Peyer's patch (tissue), 4 donors: ENCODE data around the gene ARL6IP1. TPM values are rescaled to one million over a fixed set of nuclear protein-coding genes. Genes with fewer than 3 reads are reported as not detected.

Experiments
- DNase-seq, 3 donors: peaks; one replicate each; pipeline ENCODE4 v3.0.0-alpha.2; 2017 to 2019
- H3K27ac ChIP-seq, 4 donors: fragments of 200-600 bp; sonication (generic); one replicate each; pipeline ENCODE4 v1.5.1; 2016 to 2019
- H3K27me3 ChIP-seq, 2 donors: fragments of 200-600 bp; sonication (generic); one replicate each; pipeline ENCODE4 v1.5.1; 2019
- H3K36me3 ChIP-seq, 3 donors: fragments of 200-600 bp; sonication (generic); one replicate each; pipeline ENCODE4 v1.5.1; 2016 to 2019
- H3K4me1 ChIP-seq, 4 donors: fragments of 200-600 bp; sonication (generic); one replicate each; pipeline ENCODE4 v1.5.1; 2016 to 2019
- H3K4me3 ChIP-seq, 4 donors: fragments of 200-600 bp; sonication (generic); 1 replicate in 3 of 4; 2 replicates in 1 of 4; pipeline ENCODE4 v1.5.1; 2016 to 2019; ENCODE audit warnings: mild to moderate bottlenecking in 1 of 4
- H3K9me3 ChIP-seq, 4 donors: fragments of 200-600 bp; sonication (generic); one replicate each; pipeline ENCODE4 v1.5.1; 2016 to 2019; ENCODE audit warnings: mild to moderate bottlenecking in 1 of 4
- POLR2A ChIP-seq, 2 donors: fragments of 450-650 bp; IDR thresholded peaks; one replicate each; pipeline ENCODE4 v1.5.1; 2017; ENCODE audit warnings: antibody characterized with exemption in 2 of 2, mild to moderate bottlenecking in 2 of 2, moderate library complexity in 2 of 2
- total RNA-seq, 4 donors: library from RNA; depleted of rRNA; stranded (reverse); fragments of >200 nt; gene quantifications; one replicate each; pipeline ENCODE4 v1.1.0, GENCODE V29; 2016
- TF ChIP-seq, protein P1 (sequence below), 6 experiments: fragments of 450-650 bp in 4 of 6; fragments of 200-600 bp in 2 of 6; sonication (generic) in 1 of 6; IDR thresholded peaks; one replicate each; pipeline ENCODE4 v1.5.1; 2017 to 2019; ENCODE audit warnings: antibody characterized with exemption in 6 of 6, mild to moderate bottlenecking in 3 of 6, moderate library complexity in 1 of 6

ARL6IP1 gene
- total RNA-seq, 4 donors from 2014 or later, result 56.1 to 179 (median 122) TPM

DNA sequence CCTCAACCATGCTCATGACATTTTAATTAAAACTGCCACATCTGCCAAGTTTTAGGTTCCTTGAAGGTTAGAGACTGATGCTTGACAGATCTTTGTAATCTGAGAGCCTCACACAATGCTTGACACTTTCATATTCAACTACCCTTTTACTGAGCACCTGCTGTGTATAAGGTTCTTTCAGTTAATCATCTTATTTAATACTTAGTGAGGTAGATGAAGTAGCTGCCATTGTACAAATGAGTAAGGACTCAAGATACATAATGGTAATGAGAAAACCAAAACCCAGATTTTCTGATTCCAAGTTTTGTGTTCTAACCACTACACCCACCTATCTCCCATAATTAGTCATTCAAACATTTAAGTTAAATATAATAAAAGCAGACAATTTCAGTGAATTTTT is 35.4 kb upstream of the ARL6IP1 start:
- Histone ChIP-seq H3K36me3 (peaks cover 0 to 99% (median 7%) of the 10 kb centered on the region in 3 donors), H3K9me3 (no peaks in the 10 kb centered on the region), H3K27ac (no peak overlapping the region), H3K27me3 (no peaks in the 10 kb centered on the region), H3K4me3 (no peak overlapping the region), H3K4me1 (no peaks in the 10 kb centered on the region)
- DNase-seq, result no peak
- no peak for TF ChIP-seq POLR2A (IDR thresholded peaks at IDR 0.05)
- TF ChIP-seq, protein P1, sequence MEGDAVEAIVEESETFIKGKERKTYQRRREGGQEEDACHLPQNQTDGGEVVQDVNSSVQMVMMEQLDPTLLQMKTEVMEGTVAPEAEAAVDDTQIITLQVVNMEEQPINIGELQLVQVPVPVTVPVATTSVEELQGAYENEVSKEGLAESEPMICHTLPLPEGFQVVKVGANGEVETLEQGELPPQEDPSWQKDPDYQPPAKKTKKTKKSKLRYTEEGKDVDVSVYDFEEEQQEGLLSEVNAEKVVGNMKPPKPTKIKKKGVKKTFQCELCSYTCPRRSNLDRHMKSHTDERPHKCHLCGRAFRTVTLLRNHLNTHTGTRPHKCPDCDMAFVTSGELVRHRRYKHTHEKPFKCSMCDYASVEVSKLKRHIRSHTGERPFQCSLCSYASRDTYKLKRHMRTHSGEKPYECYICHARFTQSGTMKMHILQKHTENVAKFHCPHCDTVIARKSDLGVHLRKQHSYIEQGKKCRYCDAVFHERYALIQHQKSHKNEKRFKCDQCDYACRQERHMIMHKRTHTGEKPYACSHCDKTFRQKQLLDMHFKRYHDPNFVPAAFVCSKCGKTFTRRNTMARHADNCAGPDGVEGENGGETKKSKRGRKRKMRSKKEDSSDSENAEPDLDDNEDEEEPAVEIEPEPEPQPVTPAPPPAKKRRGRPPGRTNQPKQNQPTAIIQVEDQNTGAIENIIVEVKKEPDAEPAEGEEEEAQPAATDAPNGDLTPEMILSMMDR (IDR thresholded peaks at IDR 0.05), result no peak

DNA sequence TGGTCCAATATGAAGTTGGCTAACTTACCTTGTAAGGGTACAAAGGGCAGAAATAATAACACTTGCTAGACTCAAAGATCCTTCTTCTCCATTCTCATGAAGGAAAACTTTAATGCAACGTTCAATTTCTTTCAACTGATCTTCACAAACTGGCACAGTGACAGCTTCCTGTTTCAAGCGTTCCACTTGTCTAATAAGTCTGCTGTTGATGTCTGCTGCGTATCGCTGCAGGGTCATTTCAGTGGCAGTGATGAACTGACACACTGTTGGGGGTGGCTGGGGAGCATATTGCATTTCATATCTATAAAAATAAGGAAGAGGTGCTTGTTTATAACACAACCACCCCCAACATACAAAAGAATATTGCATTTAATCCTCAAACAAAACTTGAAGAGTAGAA is 33.5 kb upstream of the ARL6IP1 start:
- TF ChIP-seq, protein P1 (IDR thresholded peaks at IDR 0.05), result no peak
- no peak for TF ChIP-seq POLR2A (IDR thresholded peaks at IDR 0.05)
- no peaks in the 10 kb centered on the region for H3K9me3 ChIP-seq
- no peak overlapping the region for H3K4me3 ChIP-seq
- H3K4me1 ChIP-seq, result no peaks in the 10 kb centered on the region
- H3K27ac ChIP-seq, result no peak overlapping the region
- H3K27me3 ChIP-seq, result no peaks in the 10 kb centered on the region
- DNase-seq, result no peak
- H3K36me3 ChIP-seq, result peaks cover 0 to 100% (median 7%) of the 10 kb centered on the region in 3 donors

DNA sequence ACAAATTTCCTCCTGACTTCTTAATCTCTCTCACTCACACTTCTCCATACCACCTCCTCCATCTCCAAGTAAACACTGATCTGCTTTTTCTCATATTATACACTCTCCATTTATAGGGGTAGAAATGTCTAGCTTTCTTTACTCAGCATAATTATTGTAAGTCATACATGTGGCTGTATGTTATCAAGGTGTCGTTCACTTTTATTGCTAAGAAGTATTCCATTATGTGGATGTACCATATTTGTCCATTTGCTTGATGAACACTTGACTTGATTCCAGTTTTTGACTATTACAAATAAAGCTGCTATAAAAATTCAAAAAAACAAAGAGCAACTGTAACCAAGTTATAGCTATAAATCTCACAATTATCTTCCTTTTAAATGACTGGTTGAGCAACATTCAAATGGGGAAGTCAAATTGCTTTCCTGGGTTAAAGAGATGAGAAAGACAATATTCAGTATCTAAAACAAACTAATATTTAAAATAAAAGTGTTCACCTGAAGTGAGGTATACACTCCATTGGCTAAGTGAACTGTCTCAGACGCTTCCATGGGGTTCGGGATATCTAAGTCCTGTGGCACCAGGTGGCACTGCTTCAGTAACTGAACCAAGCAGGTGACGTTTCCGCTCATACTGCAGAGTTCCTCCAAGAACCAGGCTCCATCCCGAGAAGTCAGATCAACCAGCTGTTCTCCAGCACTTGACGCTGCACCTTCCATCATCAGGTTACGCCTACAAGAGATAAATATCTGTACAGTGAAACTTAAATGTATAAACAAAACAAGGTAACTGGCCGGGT is 32.6 kb upstream of the ARL6IP1 start:
- no peaks in the 10 kb centered on the region for H3K4me1 ChIP-seq
- no peaks in the 10 kb centered on the region for H3K9me3 ChIP-seq
- no peak for TF ChIP-seq POLR2A (IDR thresholded peaks at IDR 0.05)
- TF ChIP-seq, protein P1 (IDR thresholded peaks at IDR 0.05), result no peak
- H3K27ac ChIP-seq, result no peak overlapping the region
- no peak for DNase-seq
- H3K27me3 ChIP-seq, result no peaks in the 10 kb centered on the region
- no peak overlapping the region for H3K4me3 ChIP-seq
- H3K36me3 ChIP-seq, result peaks cover 0 to 100% (median 7%) of the 10 kb centered on the region in 3 donors

DNA sequence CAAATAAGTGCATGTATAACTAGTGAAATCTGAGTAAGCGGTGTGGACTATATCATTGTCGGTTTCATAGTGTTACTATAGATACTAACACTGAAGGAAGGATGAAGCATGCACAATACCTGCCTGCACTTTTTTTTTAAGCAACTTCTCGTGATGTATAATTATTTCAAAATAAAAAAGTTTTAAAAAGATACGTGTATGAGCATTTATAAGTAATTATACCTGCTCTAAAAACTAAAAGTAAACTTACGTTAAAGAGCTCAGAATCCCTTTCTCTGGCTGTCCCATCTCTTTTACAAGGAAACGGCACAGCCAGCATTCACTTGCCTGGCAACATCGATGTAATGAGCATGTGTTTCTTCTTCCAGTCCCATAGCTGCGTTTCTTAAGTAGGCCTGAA is 31.3 kb upstream of the ARL6IP1 start:
- Histone ChIP-seq H3K4me3 (no peak overlapping the region), H3K27ac (no peak overlapping the region), H3K9me3 (no peaks in the 10 kb centered on the region), H3K4me1 (no peaks in the 10 kb centered on the region), H3K36me3 (peaks cover 0 to 99% (median 7%) of the 10 kb centered on the region in 3 donors), H3K27me3 (no peaks in the 10 kb centered on the region)
- TF ChIP-seq, protein P1 (IDR thresholded peaks at IDR 0.05), result no peak
- no peak for TF ChIP-seq POLR2A (IDR thresholded peaks at IDR 0.05)
- DNase-seq, result no peak

DNA sequence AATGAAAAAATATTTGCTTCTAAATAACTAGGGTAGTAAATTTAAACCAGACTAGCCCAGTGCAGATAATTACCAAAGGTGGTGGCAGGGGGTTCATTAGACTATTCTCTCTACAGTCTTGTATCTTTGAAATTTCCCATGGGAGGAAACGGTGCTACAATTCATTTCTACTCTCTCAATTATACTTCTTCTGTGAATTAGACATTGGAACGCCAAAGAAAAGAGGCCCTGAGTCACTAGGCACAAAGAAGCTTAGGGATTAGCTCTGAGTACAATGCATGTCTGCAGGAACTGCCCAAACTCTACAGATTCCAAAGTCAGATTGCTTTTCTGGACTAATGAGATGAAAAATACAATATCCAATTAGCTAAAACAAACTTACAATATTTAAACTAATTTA is 30.7 kb upstream of the ARL6IP1 start:
- DNase-seq, result no peak
- TF ChIP-seq, protein P1 (IDR thresholded peaks at IDR 0.05), result no peak
- no peak for TF ChIP-seq POLR2A (IDR thresholded peaks at IDR 0.05)
- H3K36me3 ChIP-seq, result peaks cover 0 to 96% (median 7%) of the 10 kb centered on the region in 3 donors
- H3K4me1 ChIP-seq, result no peaks in the 10 kb centered on the region
- no peaks in the 10 kb centered on the region for H3K27me3 ChIP-seq
- no peaks in the 10 kb centered on the region for H3K9me3 ChIP-seq
- H3K4me3 ChIP-seq, result no peak overlapping the region
- no peak overlapping the region for H3K27ac ChIP-seq
